HepG2 (cell line): Measurements from ENCODE around the gene DOK1. TPM values are rescaled to one million over a fixed set of nuclear protein-coding genes. Genes with fewer than 3 reads are reported as not detected.

Experiments
- ATF7 ChIP-seq, 2 experiments: fragments of 450-650 bp in 1 of 2; sonication (generic) in 1 of 2; formaldehyde crosslinking in 1 of 2; IDR thresholded peaks; 2 replicates each; pipeline versions ENCODE4 v1.4.0 to v1.6.1; 2016 to 2020; ENCODE audit warnings: antibody characterized with exemption in 1 of 2, mild to moderate bottlenecking in 1 of 2, missing genetic modification reagents in 1 of 2
- DMAP1 ChIP-seq: IDR thresholded peaks from 2 replicates; pipeline ENCODE4 v1.6.1; 2016
- GMEB1 ChIP-seq: sonication (generic); formaldehyde crosslinking; IDR thresholded peaks from 2 replicates; pipeline ENCODE4 v1.5.1; 2020; ENCODE audit warnings: missing genetic modification reagents, mild to moderate bottlenecking, borderline replicate concordance
- HIC2 ChIP-seq: sonication (generic); formaldehyde crosslinking; IDR thresholded peaks from 2 replicates; pipeline ENCODE4 v1.9.0; 2022; ENCODE audit warnings: low read depth, missing genetic modification reagents
- HNF4G ChIP-seq, 2 experiments: sonication (generic) in 1 of 2; formaldehyde crosslinking in 1 of 2; IDR thresholded peaks; 2 replicates each; pipeline versions ENCODE4 v1.4.0 to v1.6.1; 2011 to 2020; ENCODE audit warnings: borderline replicate concordance in 2 of 2, low read depth in 2 of 2, mild to moderate bottlenecking in 2 of 2, low read length in 1 of 2, missing genetic modification reagents in 1 of 2, moderate library complexity in 1 of 2
- HNRNPL ChIP-seq: fragments of 200-400 bp; formaldehyde crosslinking; IDR thresholded peaks from 2 replicates; pipeline ENCODE4 v1.6.1; 2017; ENCODE audit warnings: mild to moderate bottlenecking, low read depth, low read length
- HOXA3 ChIP-seq: sonication (generic); formaldehyde crosslinking; IDR thresholded peaks from 2 replicates; pipeline ENCODE4 v1.5.0; 2020; ENCODE audit warnings: missing genetic modification reagents
- KAT7 ChIP-seq: IDR thresholded peaks from 2 replicates; pipeline ENCODE4 v1.6.1; 2018; ENCODE audit warnings: borderline replicate concordance, missing compliant biosample characterization
- RBFOX2 ChIP-seq: fragments of 200-400 bp; formaldehyde crosslinking; IDR thresholded peaks from 2 replicates; pipeline ENCODE4 v1.6.1; 2017; ENCODE audit warnings: low read depth, mild to moderate bottlenecking, low read length
- YEATS4 ChIP-seq: sonication (generic); formaldehyde crosslinking; IDR thresholded peaks from 2 replicates; pipeline ENCODE4 v1.4.0; 2020; ENCODE audit warnings: missing genetic modification reagents, borderline replicate concordance
- ZBTB39 ChIP-seq: sonication (generic); formaldehyde crosslinking; IDR thresholded peaks from 2 replicates; pipeline ENCODE4 v1.5.0; 2020; ENCODE audit warnings: missing genetic modification reagents
- ZNF687 ChIP-seq: sonication (generic); formaldehyde crosslinking; IDR thresholded peaks from 2 replicates; pipeline ENCODE4 v1.5.1; 2020; ENCODE audit warnings: mild to moderate bottlenecking, missing genetic modification reagents, moderate library complexity
- ZNF75D ChIP-seq: sonication (generic); formaldehyde crosslinking; IDR thresholded peaks from 2 replicates; pipeline ENCODE4 v1.8.1; 2023; ENCODE audit warnings: missing genetic modification reagents, mild to moderate bottlenecking, borderline replicate concordance
- ZNF776 ChIP-seq: sonication (generic); formaldehyde crosslinking; IDR thresholded peaks from 2 replicates; pipeline ENCODE4 v1.4.0; 2020; ENCODE audit warnings: mild to moderate bottlenecking, missing genetic modification reagents
- polyA plus RNA-seq, 8 experiments: library from polyadenylated mRNA; depleted of rRNA in 3 of 8; stranded (reverse) in 7 of 8; unstranded in 1 of 8; fragments of >200 nt; fragmentation: Illumina TruSeq in 4 of 8; extraction: Trizol in 4 of 8; gene quantifications; 2 replicates each; pipeline versions ENCODE4 v1.2.1 to v1.2.3, GENCODE V29; 2011 to 2016; ENCODE audit warnings: low read depth in 4 of 8, missing spikeins in 1 of 8, mixed read lengths in 1 of 8; ENCODE audit not compliant: insufficient read depth in 1 of 8
- total RNA-seq, 5 experiments: library from RNA; depleted of rRNA; stranded (reverse); fragments of >200 nt; fragmentation: Illumina TruSeq; extraction: Trizol; gene quantifications; 2 replicates each; pipeline ENCODE4 v1.2.3, GENCODE V29; 2016; ENCODE audit warnings: low read depth in 1 of 5

Gene DOK1
- total and polyA plus RNA-seq, 2 of the 13 experiments (the other 11 are each of a cell fraction or from before 2014, with no cell fraction given) = 0.53 to 0.74 TPM

- TF ChIP-seq KAT7 (CRISPR knock-in tag) = no peak
- TF ChIP-seq RBFOX2 = 0 out of 2 replicates have a peak, but pooled peaks have one; percentile 36
- 0 out of 2 replicates have a peak, but pooled peaks have one; percentile 44 for TF ChIP-seq ZNF75D (CRISPR knock-in tag)
- TF ChIP-seq HOXA3 (CRISPR knock-in tag) = peak; percentile 99
- peak; percentile 75; the same call in 1 of the 2 replicates for TF ChIP-seq ZNF776 (CRISPR knock-in tag)
- TF ChIP-seq ZBTB39 = no peak
- peak; percentile 29; the same call in 1 of the 2 replicates for TF ChIP-seq GMEB1 (CRISPR knock-in tag)
- 0 out of 2 replicates have a peak, but pooled peaks have one; percentile 36 for TF ChIP-seq HNRNPL
- TF ChIP-seq ATF7 (IDR thresholded peaks at IDR 0.05) = peak; percentile 97
- peak; percentile 93 for TF ChIP-seq ATF7 (CRISPR knock-in tag; IDR thresholded peaks at IDR 0.05)
- peak; percentile 26; the same call in 1 of the 2 replicates for TF ChIP-seq DMAP1 (CRISPR knock-in tag)
- TF ChIP-seq ZNF687 (CRISPR knock-in tag) = peak; percentile 51
- no peak for TF ChIP-seq HNF4G (IDR thresholded peaks at IDR 0.05; ENCODE audit: borderline replicate concordance, low read depth, low read length)
- no peak for TF ChIP-seq HNF4G (CRISPR knock-in tag; IDR thresholded peaks at IDR 0.05; ENCODE audit: borderline replicate concordance, low read depth)
- TF ChIP-seq YEATS4 (CRISPR knock-in tag) = no peak
- TF ChIP-seq HIC2 = peak; percentile 17; the same call in 1 of the 2 replicates
These were observed at the start of gene DOK1, which contains the start of gene LOXL3 (continued) for GRCh38 chr2:74553892-74554819.
